Omental fat pad (tissue), 4 donors: ENCODE results near the gene ACTR5. TPM values are rescaled to one million over a fixed set of nuclear protein-coding genes. Genes with fewer than 3 reads are reported as not detected.

Experiments used
- ATAC-seq: fragments of 150-250 bp; one replicate; pipeline ENCODE4 v1.9.1; 2016; ENCODE audit warnings: mild to moderate bottlenecking, moderate library complexity; ENCODE audit not compliant: low FRiP score
- DNase-seq: peaks from one replicate; pipeline ENCODE4 v3.0.0-alpha.2; 2019; ENCODE audit warnings: low spot score
- total RNA-seq, 4 donors: library from RNA; depleted of rRNA; stranded (reverse); fragments of >200 nt; gene quantifications; one replicate each; pipeline ENCODE4 v1.1.0, GENCODE V29; 2016
- TF ChIP-seq, protein P1 (sequence below), 3 donors: fragments of 450-650 bp; IDR thresholded peaks; one replicate each; pipeline ENCODE4 v1.5.1; 2016 to 2017; ENCODE audit warnings: antibody characterized with exemption in 3 of 3, mild to moderate bottlenecking in 3 of 3, moderate library complexity in 2 of 3

ACTR5 gene
- total RNA-seq, 4 donors from 2014 or later: 7.1 to 11.9 (median 7.7) TPM

DNA sequence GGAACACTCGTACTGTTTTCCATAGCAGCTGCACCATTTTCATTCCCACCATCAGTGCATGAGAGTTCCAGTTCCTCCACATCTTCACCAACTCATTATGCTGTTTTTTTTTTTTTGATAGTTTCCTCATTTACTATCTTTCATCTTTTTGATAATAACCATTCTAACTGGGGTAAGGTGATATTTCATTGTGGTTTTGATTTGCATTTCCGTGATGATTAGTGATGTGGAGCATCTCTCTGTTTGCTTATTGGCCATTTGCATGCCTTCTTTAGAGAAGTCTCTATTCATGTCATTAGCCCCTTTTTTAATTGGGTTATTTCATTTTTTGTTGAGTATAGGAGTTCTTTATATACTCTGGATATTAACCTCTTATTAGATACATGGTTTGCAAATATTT is 25.9 kb downstream of the ACTR5 start:
- no peak for DNase-seq
- TF ChIP-seq, protein P1, sequence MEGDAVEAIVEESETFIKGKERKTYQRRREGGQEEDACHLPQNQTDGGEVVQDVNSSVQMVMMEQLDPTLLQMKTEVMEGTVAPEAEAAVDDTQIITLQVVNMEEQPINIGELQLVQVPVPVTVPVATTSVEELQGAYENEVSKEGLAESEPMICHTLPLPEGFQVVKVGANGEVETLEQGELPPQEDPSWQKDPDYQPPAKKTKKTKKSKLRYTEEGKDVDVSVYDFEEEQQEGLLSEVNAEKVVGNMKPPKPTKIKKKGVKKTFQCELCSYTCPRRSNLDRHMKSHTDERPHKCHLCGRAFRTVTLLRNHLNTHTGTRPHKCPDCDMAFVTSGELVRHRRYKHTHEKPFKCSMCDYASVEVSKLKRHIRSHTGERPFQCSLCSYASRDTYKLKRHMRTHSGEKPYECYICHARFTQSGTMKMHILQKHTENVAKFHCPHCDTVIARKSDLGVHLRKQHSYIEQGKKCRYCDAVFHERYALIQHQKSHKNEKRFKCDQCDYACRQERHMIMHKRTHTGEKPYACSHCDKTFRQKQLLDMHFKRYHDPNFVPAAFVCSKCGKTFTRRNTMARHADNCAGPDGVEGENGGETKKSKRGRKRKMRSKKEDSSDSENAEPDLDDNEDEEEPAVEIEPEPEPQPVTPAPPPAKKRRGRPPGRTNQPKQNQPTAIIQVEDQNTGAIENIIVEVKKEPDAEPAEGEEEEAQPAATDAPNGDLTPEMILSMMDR (IDR thresholded peaks at IDR 0.05): no peak
- ATAC-seq: no peak

DNA sequence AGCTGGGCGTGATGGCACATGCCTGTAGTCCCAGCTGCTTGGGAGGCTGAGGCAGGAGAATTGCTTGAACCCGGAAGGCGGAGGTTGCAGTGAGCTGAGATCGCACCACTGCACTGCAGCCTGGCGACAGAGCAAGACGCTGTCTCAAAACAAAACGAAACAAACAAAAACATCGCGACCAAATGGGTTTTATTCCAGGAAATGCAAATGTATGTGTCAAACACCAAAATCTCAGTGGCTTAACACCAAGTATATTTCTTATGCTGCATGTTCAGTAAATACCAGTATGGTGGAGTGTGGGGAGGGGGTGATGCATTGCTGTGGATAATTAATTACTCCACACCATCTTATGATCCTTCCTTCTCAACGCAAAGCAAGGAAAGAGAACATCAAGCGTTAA is 28.1 kb downstream of the ACTR5 start:
- TF ChIP-seq, protein P1 (IDR thresholded peaks at IDR 0.05): no peak
- ATAC-seq: no peak
- DNase-seq: no peak

DNA sequence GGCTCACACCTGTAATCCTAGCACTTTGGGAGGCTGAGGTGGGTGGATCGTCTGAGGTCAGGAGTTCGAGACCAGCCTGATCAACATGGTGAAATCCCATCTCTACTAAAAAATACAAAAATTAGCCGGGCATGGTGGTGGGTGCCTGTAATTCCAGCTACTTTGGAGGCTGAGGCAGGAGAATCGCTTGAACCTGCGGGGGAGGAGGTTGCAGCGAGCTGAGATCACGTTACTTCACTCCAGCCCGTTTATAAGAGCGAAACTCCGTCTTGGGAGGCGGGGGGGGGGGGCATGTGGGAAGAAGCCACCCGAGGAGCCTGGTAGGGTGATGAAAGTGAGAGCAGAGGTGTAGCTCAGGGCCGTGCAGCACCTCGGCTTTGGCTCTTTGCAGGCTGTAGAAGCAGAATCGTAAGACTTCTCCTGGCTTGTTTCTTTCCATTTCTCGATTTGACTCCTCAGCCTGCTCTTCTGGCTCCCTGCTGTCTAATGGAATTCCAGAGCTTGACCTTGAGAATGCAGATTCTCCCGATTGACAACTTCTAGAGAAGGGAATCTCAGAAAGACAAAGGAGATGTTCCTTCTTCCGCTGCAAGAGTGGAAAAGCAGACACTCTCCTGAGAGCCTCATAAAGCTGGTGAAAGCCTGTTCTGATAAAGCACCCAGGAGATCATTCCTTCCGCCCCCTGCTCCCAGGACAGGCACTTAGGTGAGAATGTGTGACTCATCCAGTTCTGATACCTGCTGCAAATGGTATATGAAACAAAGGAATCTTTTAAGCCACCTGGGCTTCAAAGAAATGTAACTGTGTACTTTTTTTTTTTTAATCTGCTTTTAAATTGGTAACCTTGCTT is 31.2 kb downstream of the ACTR5 start:
- DNase-seq: no peak
- TF ChIP-seq, protein P1 (IDR thresholded peaks at IDR 0.05): no peak
- ATAC-seq: no peak

DNA sequence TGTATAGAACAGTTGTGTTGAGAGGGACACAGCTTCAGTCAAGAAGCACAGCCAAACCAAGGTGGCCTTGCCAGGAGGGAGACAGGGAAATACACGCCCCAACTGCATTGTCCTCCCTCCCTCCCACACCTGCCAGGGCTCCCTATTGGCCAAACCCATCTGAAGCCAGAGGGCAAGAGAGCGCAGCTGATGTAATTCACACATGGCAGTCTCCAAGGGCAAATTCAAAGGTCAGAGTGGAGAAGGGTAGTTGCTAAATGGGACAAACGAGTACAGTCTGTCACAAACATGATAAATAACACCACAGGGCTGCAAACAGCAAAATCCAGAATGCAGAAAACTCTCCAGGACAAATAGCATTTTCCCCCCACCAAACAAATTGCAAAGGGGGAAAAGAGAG is 34.0 kb downstream of the ACTR5 start:
- TF ChIP-seq, protein P1 (IDR thresholded peaks at IDR 0.05): no peak
- DNase-seq (no peak), ATAC-seq (no peak)

GRCh38 chr20:38787870-38788269 is 39.6 kb downstream of the ACTR5 start:
- peak; percentile 26 for ATAC-seq
- DNase-seq: no peak
- TF ChIP-seq, protein P1 (IDR thresholded peaks at IDR 0.05): no peak

GRCh38 chr20:38789503-38790199 is 41.4 kb downstream of the ACTR5 start:
- ATAC-seq (no peak), DNase-seq (no peak)
- TF ChIP-seq, protein P1 (IDR thresholded peaks at IDR 0.05): no peak
